ENCODE data around the gene PPIL1. TPM values are rescaled to one million over a fixed set of nuclear protein-coding genes. Genes with fewer than 3 reads are reported as not detected.

The PPIL1 gene
- total and polyA plus RNA-seq, 2 of the 13 experiments (the other 11 are each of a cell fraction or from before 2014, with no cell fraction given) = 74.2 to 144 TPM

- TF ChIP-seq ZNF784 (CRISPR knock-in tag; IDR thresholded peaks at IDR 0.05; ENCODE audit: borderline replicate concordance) = peak; percentile 98
- peak; percentile 86; the same call in 1 of the 2 replicates for TF ChIP-seq REXO4 (CRISPR knock-in tag; IDR thresholded peaks at IDR 0.05; ENCODE audit: borderline replicate concordance)
- peak; percentile 92 for TF ChIP-seq ARNT2 (CRISPR knock-in tag; IDR thresholded peaks at IDR 0.05; ENCODE audit: low read depth)
- TF ChIP-seq EED (CRISPR knock-in tag; IDR thresholded peaks at IDR 0.05) = peak; percentile 92; the same call in 1 of the 2 replicates
- TF ChIP-seq SP5 (CRISPR knock-in tag; IDR thresholded peaks at IDR 0.05; ENCODE audit: borderline replicate concordance, low read depth) = no peak; the same call in 1 of the 2 replicates
- no peak; the same call in 1 of the 2 replicates for TF ChIP-seq MAFF (IDR thresholded peaks at IDR 0.05; ENCODE audit: low read depth, low read length)
- TF ChIP-seq GZF1 (CRISPR knock-in tag; IDR thresholded peaks at IDR 0.05) = peak; percentile 61
- TF ChIP-seq ARNT (IDR thresholded peaks at IDR 0.05) = no peak
- TF ChIP-seq KLF6 (CRISPR knock-in tag; IDR thresholded peaks at IDR 0.05) = no peak; the same call in 1 of the 2 replicates
- peak; percentile 82; the same call in 1 of the 2 replicates for TF ChIP-seq SNAPC2 (CRISPR knock-in tag; IDR thresholded peaks at IDR 0.05)
- peak; percentile 51; the same call in 1 of the 2 replicates for TF ChIP-seq RAD21 (CRISPR knock-in tag; IDR thresholded peaks at IDR 0.05)
- TF ChIP-seq ZNF883 (CRISPR knock-in tag; IDR thresholded peaks at IDR 0.05; ENCODE audit: not compliant biosample characterization) = peak; percentile 98
Observed at GRCh38 chr6:36874443-36875249, at the start of gene PPIL1 (continued).

- POLR2A ChIA-PET = no interaction called here
- TF ChIP-seq PLSCR1 (CRISPR knock-in tag; IDR thresholded peaks at IDR 0.05; ENCODE audit: borderline replicate concordance) (no peak), JUND (CRISPR knock-in tag; IDR thresholded peaks at IDR 0.05) (no peak), ZIK1 (CRISPR knock-in tag; IDR thresholded peaks at IDR 0.05; ENCODE audit: borderline replicate concordance, low read depth) (no peak), MAFK (conservative IDR thresholded peaks at IDR 0.05 in 1 of 2, IDR thresholded peaks at IDR 0.05 in 1 of 2; ENCODE audit: low read length in 2 of 2) (no peak), ZNF724P (CRISPR knock-in tag; IDR thresholded peaks at IDR 0.05; ENCODE audit: borderline replicate concordance) (no peak), GTF3A (CRISPR knock-in tag; conservative IDR thresholded peaks at IDR 0.05) (no peak), KAT2B (IDR thresholded peaks at IDR 0.05; ENCODE audit: borderline replicate concordance, low read depth, low read length) (no peak), MED1 (CRISPR knock-in tag; IDR thresholded peaks at IDR 0.05) (no peak), ZNF335 (CRISPR knock-in tag; IDR thresholded peaks at IDR 0.05) (no peak), ZNF556 (CRISPR knock-in tag; IDR thresholded peaks at IDR 0.05; ENCODE audit: borderline replicate concordance) (no peak), HDAC2 (CRISPR knock-in tag; IDR thresholded peaks at IDR 0.05) (no peak), ZNF816 (CRISPR knock-in tag; IDR thresholded peaks at IDR 0.05; ENCODE audit: borderline replicate concordance) (no peak), NR1H2 (CRISPR knock-in tag; IDR thresholded peaks at IDR 0.05; ENCODE audit: borderline replicate concordance, low read depth) (no peak)
Observed at GRCh38 chr6:36924131-36924530, 49.5 kb upstream of the PPIL1 start.

More at GRCh38 chr6:36924131-36924530, 49.5 kb upstream of the PPIL1 start:
- intact Hi-C loops (cut with micrococcal nuclease; ENCODE audit: unreplicated experiment) (no loop called here), in situ Hi-C loops (cut with HindIII; ENCODE audit: extremely low pct_ligation_motif_present, low pct_unique_long_range_greater_than_20kb) (no loop called here)
- FAIRE-seq (no peak), ATAC-seq (no peak), DNase-seq (ENCODE audit: low spot score) (no peak)
- Histone ChIP-seq H3K9ac (ENCODE audit: insufficient read depth, low read depth, low read length) (no peak overlapping the region), H3K79me2 (ENCODE audit: insufficient read depth, low read length) (no peaks in the 10 kb centered on the region), H3K9me3 (ENCODE audit: low read length) (no peaks in the 10 kb centered on the region), H3K27ac (ENCODE audit: extremely low read length, insufficient read depth, low read length) (no peak overlapping the region), H2AFZ (ENCODE audit: low read length) (no peak overlapping the region), H3K36me3 (replicated peaks in 1 of 2; ENCODE audit: control insufficient read depth in 1 of 2, insufficient read depth in 2 of 2, low read length in 2 of 2) (peaks cover 3 to 24% of the 10 kb centered on the region in 2 experiments), H3K27me3 (ENCODE audit: control insufficient read depth in 1 of 2, insufficient read depth in 2 of 2, low read length in 2 of 2) (no peaks in the 10 kb centered on the region), H3K4me3 (replicated peaks in 1 of 3; ENCODE audit: insufficient read depth in 1 of 3, low read depth in 2 of 3, low read length in 3 of 3) (no peak overlapping the region), H3K4me2 (ENCODE audit: low read depth, low read length) (no peak overlapping the region), H3K4me1 (ENCODE audit: insufficient read depth, low read length) (peaks cover 11% of the 10 kb centered on the region; the same call in 1 of the 2 replicates), H4K20me1 (ENCODE audit: insufficient read depth, low read length) (no peaks in the 10 kb centered on the region)
- BruUV-seq (replicated peaks) = no TSS peak
- WGBS (ENCODE audit: low lambda C conversion rate) = 98% methylated on average over 4 of the region's 4 CpGs
- CTCF ChIA-PET (ENCODE audit: low intra/inter-chr PET ratio, low total read pairs) = no interaction called here

All from HepG2 (cell line).